GM21717 (cell line): ENCODE data around the gene ACOT8.
"Not testable (repeated sequence)": the region's sequence is repeated elsewhere in the genome, so short reads cannot be mapped to it uniquely, and the experiment has no call there.

ENCODE experiments used
- ATAC-seq: cut with Tn5 transposase; IDR thresholded peaks from one replicate; pipeline ENCODE4 v1.9.1; 2021; ENCODE audit warnings: mild to moderate bottlenecking, moderate library complexity; ENCODE audit not compliant: unreplicated experiment

ACOT8 gene

GRCh38 chr20:45888681-45889080 is 31.5 kb upstream of the ACOT8 start:
- no peak for ATAC-seq

DNA sequence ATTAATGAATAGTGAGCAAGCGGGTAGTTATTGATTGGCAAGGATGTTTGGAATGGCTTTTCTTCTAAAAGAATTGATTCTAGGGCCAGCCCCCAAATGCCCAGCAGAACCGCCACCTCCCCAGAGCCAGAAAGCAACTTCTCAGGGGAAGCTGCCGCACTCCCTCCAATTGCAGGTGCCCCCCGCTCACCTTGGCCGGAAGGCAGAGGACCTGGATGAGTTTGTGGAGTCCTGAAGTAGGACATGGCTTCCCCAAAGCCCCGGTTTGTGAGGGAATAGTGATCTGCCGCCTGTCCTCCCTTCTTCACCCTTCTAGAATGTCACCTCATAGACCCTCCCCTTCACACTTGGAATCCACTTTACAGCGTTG is 30.1 kb upstream of the ACOT8 start, which contains the start of gene SPATA25:
SPATA25 (minus strand) TSS at position 277 of the 370 bp plus-strand sequence; CDS start at position 245, 32 bp downstream.
- no peak for ATAC-seq

DNA sequence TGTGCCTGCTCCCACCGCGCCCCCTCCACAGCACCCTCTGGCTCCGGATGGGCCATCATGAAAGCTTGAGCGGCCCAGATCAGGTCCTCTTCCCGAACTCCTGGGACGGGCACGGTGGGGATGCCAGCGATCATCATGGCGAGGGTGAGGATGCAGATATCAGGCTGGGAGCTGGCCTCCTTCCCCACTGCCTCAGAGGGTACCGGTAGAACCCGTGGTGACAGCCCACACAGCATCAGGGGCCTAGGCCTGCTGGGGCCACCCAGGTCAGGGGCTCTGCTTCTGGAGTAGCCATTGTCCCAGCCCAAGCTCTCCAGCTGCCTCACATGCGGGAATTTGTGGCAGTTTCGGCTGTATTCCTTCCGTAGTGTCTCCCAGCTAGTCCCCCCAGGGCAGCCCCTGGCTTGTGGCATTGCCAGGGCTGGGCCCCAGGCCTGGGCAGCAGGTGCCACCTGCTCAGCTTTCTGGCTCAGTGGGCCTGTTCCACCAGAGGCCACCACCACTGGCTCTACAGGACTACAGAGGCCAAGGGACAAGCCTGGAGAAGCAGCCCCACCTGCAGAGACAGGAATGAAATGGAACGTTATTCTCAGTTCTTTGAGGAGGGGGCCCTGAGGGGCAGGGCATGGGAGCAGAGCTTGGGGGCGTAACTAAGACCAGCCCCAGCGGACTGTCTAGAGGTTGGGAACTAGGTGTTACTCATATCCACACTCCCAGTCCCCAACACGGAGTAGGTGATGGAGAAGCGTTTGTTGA is 29.6 kb upstream of the ACOT8 start:
- no peak for ATAC-seq

GRCh38 chr20:45883100-45883469 is 25.9 kb upstream of the ACOT8 start:
- ATAC-seq, result no peak

- no peak for ATAC-seq
Measured at GRCh38 chr20:45882469-45883099, 25.4 kb upstream of the ACOT8 start.

DNA sequence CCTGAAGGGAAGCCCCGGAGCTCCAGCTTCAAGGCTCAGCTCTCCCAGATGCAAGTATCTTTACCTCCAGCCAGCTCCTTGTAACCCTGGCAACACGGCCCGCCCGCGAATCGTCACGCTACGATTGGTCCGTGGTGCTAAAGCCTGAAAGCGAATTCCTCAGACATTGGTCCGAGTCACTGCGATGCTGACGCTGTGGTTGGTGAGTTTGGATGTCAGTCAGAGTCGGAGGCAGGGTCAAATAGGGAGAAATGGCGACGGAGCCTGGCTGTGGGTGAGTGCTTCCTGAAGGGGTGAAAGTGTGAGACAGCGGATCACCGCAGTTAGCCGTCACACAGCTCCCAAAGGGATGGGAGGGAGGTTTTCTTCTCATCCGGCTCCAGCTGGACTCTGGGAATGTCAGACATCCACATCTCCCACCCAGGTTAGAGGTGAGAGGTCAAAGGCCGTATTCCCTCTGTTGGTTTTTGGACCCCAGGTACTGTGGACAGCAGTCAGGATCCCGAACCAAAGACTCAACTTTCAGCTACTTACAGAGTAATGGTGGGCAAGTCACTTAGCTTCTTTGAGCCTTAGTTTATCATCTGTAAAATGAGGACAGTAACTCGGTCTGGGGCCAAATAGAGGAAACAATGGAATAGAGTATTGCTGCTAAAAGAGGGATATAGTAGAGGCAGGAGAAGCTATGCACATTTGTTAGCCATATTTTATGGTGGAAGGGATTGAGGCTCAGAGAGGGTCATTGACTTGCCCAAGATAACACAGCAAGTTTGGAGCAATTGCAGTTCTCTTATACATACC is 24.0 kb upstream of the ACOT8 start, which contains the start of gene ZSWIM1:
ZSWIM1 (plus strand) TSS at position 240 of the 801 bp plus-strand sequence. CDS start 1,366 bp downstream, outside the sequence.
- ATAC-seq, result peak; percentile 95

DNA sequence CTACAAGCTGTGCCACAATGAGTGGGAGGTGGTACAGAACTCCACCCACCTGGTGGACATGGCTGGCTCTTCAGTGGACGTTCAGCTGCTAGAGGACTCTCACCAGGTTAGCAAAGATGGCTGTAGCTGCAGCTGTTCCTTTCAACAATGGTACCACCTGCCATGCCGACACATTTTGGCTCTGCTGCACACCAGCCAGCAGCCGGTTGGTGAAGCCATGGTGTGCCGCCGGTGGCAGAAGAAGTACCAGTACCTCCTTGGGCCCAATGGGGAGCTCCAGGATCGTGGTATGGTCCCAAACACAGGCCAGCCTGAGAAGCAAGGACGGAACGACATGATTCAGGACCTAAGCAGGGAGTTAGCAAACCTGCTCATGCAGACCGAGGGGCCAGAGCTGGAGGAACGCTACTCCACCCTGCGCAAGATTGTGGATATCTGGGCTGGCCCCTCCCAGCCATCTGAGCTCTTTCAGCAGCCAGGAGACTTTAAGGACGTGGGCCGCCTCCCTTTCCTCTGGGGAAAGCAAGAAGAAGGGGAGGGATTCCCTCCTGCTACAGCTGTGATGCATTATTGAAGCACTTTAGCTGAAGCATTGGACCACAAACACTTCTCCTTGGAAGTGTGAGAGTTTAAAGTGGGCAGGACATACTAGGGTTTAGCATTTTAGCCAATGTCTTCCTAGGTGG is 21.0 kb upstream of the ACOT8 start:
- no peak for ATAC-seq

DNA sequence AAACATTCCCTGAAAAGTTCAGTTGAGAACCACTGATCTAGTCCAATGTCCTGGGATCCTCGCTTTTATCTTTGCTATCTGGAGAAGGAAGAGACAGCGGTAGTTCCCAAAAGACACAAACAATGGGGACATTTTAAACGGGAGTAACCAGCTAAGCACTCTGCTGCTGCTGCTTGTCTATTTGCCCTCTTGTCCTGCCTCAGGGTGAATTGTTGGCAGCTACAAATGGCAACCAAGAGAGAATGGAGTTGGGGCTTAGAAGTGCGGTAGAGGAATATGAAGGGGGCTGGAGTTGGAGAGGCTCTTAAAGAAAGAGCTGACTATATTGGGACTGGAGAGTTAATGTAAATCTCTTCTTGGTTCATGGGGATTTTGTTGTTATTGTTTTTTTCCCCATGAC is 17.4 kb upstream of the ACOT8 start:
- no peak for ATAC-seq

DNA sequence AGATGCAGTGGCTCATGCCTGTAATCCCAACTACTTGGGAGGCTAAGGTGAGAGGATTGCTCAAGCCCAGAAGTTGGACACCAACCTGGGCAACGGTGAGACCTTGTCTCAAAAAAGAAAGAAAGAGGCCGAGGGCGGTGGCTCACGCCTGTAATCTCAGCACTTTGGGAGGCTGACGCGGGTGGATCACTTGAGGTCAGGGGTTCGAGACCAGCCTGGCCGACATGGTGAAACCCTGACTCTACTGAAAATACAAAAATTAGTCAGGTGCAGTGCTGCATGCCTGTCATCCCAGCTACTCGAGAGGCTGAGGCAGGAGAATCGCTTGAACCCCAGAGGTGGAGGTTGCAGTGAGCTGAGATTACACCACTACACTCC is 16.9 kb upstream of the ACOT8 start:
- ATAC-seq, result not testable (repeated sequence)

GRCh38 chr20:45873409-45874103 is 16.4 kb upstream of the ACOT8 start:
- no peak for ATAC-seq

DNA sequence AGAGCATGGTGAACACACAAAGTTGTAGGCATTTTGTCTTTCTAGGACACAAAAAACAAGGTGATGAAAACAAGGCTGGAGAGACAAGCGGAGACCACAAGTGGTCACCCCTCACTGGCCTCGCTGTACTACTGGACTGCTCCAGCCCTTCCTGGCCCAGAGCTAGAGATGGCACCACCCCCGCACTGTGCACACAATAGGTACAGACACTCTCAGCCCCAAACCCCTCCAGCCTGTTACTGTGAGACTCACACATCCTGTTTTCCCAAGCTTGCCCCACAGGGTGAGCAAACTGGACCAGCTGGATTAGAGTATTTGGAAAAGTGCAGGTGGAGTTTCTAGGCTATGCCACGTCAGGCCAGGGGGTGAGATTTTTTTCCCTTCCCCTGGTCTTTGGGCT is 15.4 kb upstream of the ACOT8 start:
- no peak for ATAC-seq

DNA sequence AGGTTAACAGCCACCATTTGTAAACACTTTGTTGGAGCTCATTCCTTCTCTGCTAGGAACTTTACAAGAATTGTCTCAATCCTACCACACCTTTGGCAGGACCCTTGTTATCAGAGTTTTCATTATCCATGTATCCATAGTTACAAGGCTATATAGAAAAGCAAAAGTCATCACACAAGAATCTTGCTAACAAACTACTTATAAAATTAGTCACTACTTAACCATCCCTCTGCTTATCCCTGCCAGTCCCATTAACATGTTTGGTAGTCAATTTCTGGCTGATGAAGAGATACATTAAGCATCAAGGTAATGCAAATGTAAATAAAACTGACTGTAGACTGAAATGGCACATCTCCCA is 10.6 kb upstream of the ACOT8 start:
- ATAC-seq, result no peak

DNA sequence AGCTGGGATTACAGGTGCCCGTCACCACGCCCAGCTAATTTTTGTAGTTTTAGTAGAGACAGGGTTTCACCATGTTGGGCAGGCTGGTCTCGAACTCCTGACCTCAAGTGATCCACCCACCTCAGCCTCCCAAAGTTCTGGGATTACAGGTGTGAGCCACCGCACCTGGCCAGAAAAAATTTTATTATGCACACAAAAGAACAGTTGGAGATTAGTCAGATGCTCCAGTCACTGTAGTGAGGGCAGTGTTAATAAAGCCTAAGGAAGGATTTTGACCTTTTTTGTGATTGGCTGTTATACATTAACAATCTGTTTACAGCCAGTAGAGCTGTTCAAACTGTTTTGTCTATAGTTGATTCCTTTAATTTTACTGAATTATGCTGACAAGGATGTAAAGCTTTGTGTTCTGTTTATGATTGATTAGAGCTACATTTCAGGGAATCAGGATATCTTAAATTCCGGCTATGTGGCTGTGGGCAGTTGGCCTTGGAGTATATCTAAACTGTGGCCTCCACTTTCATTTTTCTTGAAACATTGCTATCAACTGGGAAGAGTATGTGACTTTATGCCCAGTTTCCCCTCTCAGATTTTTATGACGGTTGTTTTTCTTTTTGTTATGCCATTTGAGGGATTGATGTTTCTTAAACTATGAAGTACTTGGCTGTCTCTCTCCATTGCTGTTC is 10.1 kb upstream of the ACOT8 start:
- ATAC-seq, result no peak

DNA sequence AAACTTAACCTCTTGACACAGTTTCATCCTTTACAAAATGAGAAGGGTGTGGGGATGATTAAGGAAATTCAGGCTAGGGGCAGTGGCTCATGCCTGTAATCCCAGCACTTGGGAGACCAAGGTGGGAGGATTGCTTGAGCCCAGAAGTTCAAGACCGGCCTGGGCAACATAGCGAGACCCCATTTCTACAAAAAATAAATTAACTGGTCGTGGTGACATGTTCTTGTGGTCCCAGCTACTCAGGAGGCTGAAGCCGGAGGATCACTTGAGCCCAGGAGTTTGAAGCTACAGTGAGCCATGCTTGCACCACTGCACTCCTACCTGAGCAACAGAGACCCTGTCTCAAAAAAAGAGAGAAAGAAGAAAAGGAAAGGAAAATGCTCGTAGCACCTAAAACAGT is 9.3 kb upstream of the ACOT8 start:
- ATAC-seq, result no peak

DNA sequence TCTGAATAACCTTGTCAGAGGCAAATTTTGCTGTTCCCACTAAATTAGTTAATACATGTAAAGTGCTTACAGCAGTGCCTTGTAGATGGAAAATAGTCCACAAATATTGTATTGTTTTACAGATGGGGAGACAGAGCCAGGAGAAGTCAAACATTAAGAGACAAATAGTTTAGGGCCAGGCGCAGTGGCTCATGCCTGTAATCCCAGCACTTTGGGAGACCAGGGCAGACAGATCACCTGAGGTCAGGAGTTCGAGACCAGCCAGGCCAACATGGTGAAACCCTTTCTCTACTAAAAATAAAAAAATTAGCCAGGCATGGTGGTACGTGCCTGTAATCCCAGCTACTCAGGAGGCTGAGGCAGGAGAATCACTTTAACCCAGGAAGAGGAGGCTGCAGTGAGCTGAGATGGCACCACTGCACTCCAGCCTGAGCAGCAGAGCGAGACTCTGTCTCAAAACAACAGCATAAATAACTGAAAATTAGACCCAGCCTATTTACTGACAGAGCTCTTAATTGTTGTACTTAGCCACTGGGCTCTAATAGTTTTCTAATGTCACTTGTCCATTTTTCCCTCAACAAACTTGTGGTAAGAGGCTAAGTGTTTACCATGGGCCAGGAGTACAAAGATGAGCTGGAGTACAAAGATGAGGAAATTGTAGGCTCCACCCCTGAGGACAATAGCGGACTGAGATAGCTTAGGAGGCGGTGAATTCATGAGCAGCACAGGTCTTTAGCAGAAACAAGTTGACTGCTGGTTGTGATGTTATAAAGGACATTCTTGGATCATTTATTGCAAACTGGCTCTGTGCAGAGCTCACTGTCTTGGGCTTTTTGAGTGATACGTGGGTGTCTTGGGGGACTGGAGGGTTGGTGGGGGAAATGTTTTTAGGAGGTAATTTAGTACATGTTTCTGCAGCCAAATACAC is 6.6 kb upstream of the ACOT8 start:
- no peak for ATAC-seq

DNA sequence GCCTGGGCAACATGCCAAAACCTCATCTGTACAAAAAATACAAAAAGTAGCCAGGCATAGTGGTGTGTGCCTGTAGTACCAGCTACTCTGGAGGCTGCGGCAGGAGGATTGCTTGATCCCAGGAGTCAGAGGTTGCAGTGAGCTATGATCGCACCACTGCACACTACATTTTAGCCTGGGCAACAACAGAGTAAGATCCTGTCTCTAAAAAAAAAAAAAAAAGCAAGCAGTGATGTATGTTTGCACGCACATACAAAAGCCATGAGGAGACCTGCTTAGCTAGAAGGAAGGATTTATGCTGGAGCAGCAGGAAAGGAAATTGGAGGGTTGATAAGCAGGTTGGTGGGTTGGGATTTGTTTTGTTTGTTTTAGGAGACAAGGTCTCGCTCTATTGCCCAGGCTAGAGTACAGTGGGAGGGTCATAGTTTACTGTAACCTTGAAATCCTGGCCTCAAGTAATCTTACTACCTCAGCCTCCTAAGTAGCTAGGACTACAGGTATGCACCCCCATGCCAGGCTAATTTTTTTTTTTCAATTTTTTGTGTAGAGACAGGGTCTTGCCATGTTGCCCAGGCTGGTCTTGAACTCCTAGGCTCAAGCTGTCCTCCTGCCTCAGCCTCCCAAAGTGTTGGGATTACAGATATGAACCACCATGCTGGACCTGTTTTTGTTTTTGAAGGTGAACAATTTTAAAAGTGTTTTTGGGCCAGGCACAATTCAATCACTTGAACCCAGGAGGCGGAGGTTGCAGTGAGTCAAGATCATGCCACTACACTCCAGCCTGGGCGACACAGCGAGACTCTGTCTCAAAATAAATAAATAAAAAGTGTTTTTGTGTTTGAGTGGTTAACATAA is 4.3 kb upstream of the ACOT8 start:
- no peak for ATAC-seq

DNA sequence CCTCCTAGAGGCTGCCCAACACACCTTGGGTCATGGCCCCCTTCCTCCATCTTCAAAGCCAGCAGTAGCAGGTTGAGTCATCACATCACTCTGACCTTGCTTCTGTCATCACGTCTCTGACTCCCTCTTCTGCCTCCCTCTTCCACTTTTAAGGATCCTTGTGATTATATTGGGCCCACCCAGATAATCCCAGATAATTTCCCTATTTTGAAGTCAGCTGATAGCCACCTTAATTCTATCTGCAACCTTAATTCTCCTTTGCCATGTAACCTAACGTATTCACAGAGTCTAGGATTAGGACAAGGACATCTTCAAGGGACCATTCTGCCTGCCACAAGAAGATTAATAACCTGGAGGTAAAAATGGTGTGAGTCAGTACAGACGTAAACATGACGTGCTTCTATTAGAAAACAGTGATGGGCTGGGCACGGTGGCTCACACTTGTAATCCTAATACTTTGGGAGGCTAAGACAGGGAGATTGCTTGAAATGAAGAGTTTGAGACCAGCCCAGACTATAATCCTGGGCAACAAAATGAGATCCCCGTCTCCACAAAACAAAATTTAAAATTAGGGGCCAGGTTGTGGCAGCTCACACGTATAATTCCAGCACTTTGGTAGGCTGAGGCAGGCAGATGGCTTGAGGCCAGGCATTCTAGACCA is 3.5 kb upstream of the ACOT8 start:
- no peak for ATAC-seq

DNA sequence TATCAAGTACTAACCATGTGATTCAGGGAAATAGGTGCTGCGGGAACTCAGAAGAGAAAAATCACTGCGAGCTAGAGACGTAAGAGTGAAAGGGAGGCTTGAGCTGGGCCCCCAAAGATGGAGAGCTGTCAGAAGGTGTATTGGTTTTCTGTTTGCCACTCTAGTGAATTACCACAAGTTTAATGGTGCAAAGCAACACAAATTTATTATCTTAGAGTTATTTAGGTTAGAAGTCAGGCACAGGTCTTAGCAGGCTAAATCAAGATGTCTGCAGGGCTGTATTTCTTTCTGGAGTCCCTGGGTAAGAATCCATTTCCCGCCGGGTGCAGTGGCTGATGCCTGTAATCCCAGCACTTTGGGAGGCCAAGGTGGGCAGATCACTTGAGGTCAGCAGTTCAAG is 2.7 kb upstream of the ACOT8 start:
- ATAC-seq, result no peak
